EH (cell line): ENCODE results near the gene ANTXR2.
A peak's percentile ranks its signal among the peaks of the same experiment; 100 is the strongest.
"Not testable (repeated sequence)": the region's sequence is repeated elsewhere in the genome, so short reads cannot be mapped to it uniquely, and the experiment has no call there.

Experiments
- DNase-seq: peaks from one replicate; pipeline ENCODE4 v3.0.0-alpha.2; 2015; ENCODE audit warnings: low read depth

The ANTXR2 gene

GRCh38 chr4:80072744-80073472 is at the start of gene ANTXR2:
Gene ANTXR2, minus strand, starts transcription at chr4:80073229. Its CDS starts 669 bp downstream, at chr4:80072560.
- DNase-seq: peak; percentile 98

- not testable (repeated sequence) for DNase-seq
Measured at GRCh38 chr4:80121815-80122214, 48.8 kb upstream of the ANTXR2 start.

GRCh38 chr4:80119620-80120019 is 46.6 kb upstream of the ANTXR2 start:
- DNase-seq: not testable (repeated sequence)

GRCh38 chr4:80116516-80116915 is 43.5 kb upstream of the ANTXR2 start:
- DNase-seq: no peak

GRCh38 chr4:80115368-80116181 is 42.5 kb upstream of the ANTXR2 start:
- peak; percentile 50 for DNase-seq

GRCh38 chr4:80114732-80115265 is 41.8 kb upstream of the ANTXR2 start:
- DNase-seq: no peak

- DNase-seq: peak; percentile 22
Measured at GRCh38 chr4:80113615-80114014, 40.6 kb upstream of the ANTXR2 start.

- DNase-seq: peak; percentile 43
Measured at GRCh38 chr4:80112236-80112635, 39.2 kb upstream of the ANTXR2 start.

GRCh38 chr4:80111276-80111675 is 38.2 kb upstream of the ANTXR2 start:
- DNase-seq: no peak

GRCh38 chr4:80107374-80107773 is 34.3 kb upstream of the ANTXR2 start:
- DNase-seq: no peak

- no peak for DNase-seq
Measured at GRCh38 chr4:80104927-80105326, 31.9 kb upstream of the ANTXR2 start.

- DNase-seq: no peak
Measured at GRCh38 chr4:80103629-80104028, 30.6 kb upstream of the ANTXR2 start.

- peak; percentile 17 for DNase-seq
Measured at GRCh38 chr4:80101792-80102116, 28.7 kb upstream of the ANTXR2 start.

- no peak for DNase-seq
Measured at GRCh38 chr4:80101071-80101791, 28.2 kb upstream of the ANTXR2 start.

- no peak for DNase-seq
Measured at GRCh38 chr4:80099671-80100070, 26.6 kb upstream of the ANTXR2 start.

GRCh38 chr4:80098635-80099034 is 25.6 kb upstream of the ANTXR2 start:
- no peak for DNase-seq

- peak; percentile 82 for DNase-seq
Measured at GRCh38 chr4:80097400-80098177, 24.6 kb upstream of the ANTXR2 start.

GRCh38 chr4:80096175-80096850 is 23.3 kb upstream of the ANTXR2 start:
- DNase-seq: peak; percentile 25

GRCh38 chr4:80094191-80094590 is 21.2 kb upstream of the ANTXR2 start:
- DNase-seq: peak; percentile 35

- no peak for DNase-seq
Measured at GRCh38 chr4:80093563-80093962, 20.5 kb upstream of the ANTXR2 start.

- no peak for DNase-seq
Measured at GRCh38 chr4:80092847-80093246, 19.8 kb upstream of the ANTXR2 start.
